NCI-H446 (cell line): ENCODE data around the gene CCDC150.
"Not testable (repeated sequence)": the region's sequence is repeated elsewhere in the genome, so short reads cannot be mapped to it uniquely, and the experiment has no call there.

Source experiments
- DNase-seq, 2 experiments: peaks; one replicate each; lab custom pipeline; 2025; lab: John Stamatoyannopoulos, UW

CCDC150 gene

GRCh38 chr2:196639180-196640030 lies at the start of gene CCDC150:
CCDC150 (plus strand) TSS chr2:196639715; CDS start chr2:196639767, 52 bp downstream.
- peak; percentile 84 to 97 for DNase-seq

- DNase-seq = peak in 1 of 2 experiments; percentile 63
Observed at GRCh38 chr2:196590286-196590685, 49.2 kb upstream of the CCDC150 start.

GRCh38 chr2:196591004-196591403 lies 48.5 kb upstream of the CCDC150 start:
- DNase-seq = no peak

- peak in 1 of 2 experiments; percentile 52 for DNase-seq
Observed at GRCh38 chr2:196591621-196592022, 47.9 kb upstream of the CCDC150 start.

- peak in 1 of 2 experiments; percentile 38 for DNase-seq
Observed at GRCh38 chr2:196592331-196592910, 47.1 kb upstream of the CCDC150 start.

- peak in 1 of 2 experiments; percentile 76 for DNase-seq
Observed at GRCh38 chr2:196592911-196593881, 46.3 kb upstream of the CCDC150 start, which contains the start of gene HECW2. HECW2 (minus strand) TSS chr2:196593554.

GRCh38 chr2:196594158-196594557 lies 45.4 kb upstream of the CCDC150 start:
- DNase-seq = no peak

GRCh38 chr2:196597531-196597930 lies 42.0 kb upstream of the CCDC150 start:
- no peak for DNase-seq

- no peak for DNase-seq
Observed at GRCh38 chr2:196598412-196598811, 41.1 kb upstream of the CCDC150 start.

- no peak for DNase-seq
Observed at GRCh38 chr2:196598846-196599245, 40.7 kb upstream of the CCDC150 start.

GRCh38 chr2:196601430-196602306 lies 37.8 kb upstream of the CCDC150 start:
- peak in 1 of 2 experiments; percentile 11 for DNase-seq

- DNase-seq = no peak
Observed at GRCh38 chr2:196604196-196604595, 35.3 kb upstream of the CCDC150 start.

GRCh38 chr2:196606516-196606915 lies 33.0 kb upstream of the CCDC150 start:
- no peak for DNase-seq

- DNase-seq = no peak
Observed at GRCh38 chr2:196607073-196607472, 32.4 kb upstream of the CCDC150 start.

GRCh38 chr2:196607896-196608295 lies 31.6 kb upstream of the CCDC150 start:
- not testable (repeated sequence) for DNase-seq

GRCh38 chr2:196609806-196610205 lies 29.7 kb upstream of the CCDC150 start:
- DNase-seq = no peak

- no peak for DNase-seq
Observed at GRCh38 chr2:196610796-196611195, 28.7 kb upstream of the CCDC150 start.

GRCh38 chr2:196613302-196613701 lies 26.2 kb upstream of the CCDC150 start:
- no peak for DNase-seq

GRCh38 chr2:196617430-196617829 lies 22.1 kb upstream of the CCDC150 start:
- no peak for DNase-seq

- no peak for DNase-seq
Observed at GRCh38 chr2:196618661-196619060, 20.9 kb upstream of the CCDC150 start.

- DNase-seq = no peak
Observed at GRCh38 chr2:196630531-196630930, 9.0 kb upstream of the CCDC150 start.
